ENCODE results near the gene NKX6-1. TPM values are rescaled to one million over a fixed set of nuclear protein-coding genes. Genes with fewer than 3 reads are reported as not detected.

Gene NKX6-1
- total and polyA plus RNA-seq, 4 donors = 0.02 to 0.20 (median 0.06) TPM; not detected in 1

DNA sequence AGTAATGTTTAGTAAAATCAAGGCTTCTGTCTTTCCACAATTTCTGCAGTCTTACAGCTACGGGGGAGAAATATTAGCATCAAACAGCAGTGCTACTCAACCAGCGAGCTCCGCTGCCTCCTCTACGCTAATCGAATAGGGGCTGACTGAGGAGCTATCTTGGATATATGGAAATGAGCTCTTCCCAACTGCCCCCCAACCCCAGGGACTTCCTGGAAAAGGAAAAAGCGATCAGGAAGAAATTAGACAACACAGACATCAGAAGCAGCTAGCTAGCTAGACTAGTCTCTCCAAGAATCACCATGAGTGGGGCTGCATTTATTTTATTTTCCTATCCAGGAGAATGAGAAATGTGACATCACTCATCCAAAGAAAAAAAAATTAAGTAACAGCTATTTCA lies 7.6 kb downstream of the NKX6-1 start:
- 19 to 36% methylated on average over 6 of the region's 6 CpGs for WGBS, 2 donors
- Histone ChIP-seq H3K4me1 (ENCODE audit: control insufficient read depth in 5 of 5, insufficient read depth in 5 of 5, low read length in 5 of 5) (peaks cover 0 to 8% (median 0%) of the 10 kb centered on the region in 5 donors), H3K27ac (ENCODE audit: low read depth in 1 of 2, low read length in 1 of 2) (no peak overlapping the region), H3K9ac (ENCODE audit: insufficient read depth in 1 of 2, low read length in 2 of 2) (no peak overlapping the region), H3K4me3 (no peak overlapping the region), H3K9me3 (ENCODE audit: control insufficient read depth in 4 of 4, insufficient read depth in 3 of 4, low read length in 3 of 4) (peaks cover 0 to 10% (median 0%) of the 10 kb centered on the region in 4 donors), H3K27me3 (ENCODE audit: control insufficient read depth in 3 of 3, insufficient read depth in 3 of 3, low read length in 2 of 3) (peaks cover 6 to 96% (median 94%) of the 10 kb centered on the region in 3 donors), H3K36me3 (ENCODE audit: control insufficient read depth in 4 of 4, insufficient read depth in 4 of 4, low read length in 4 of 4) (no peaks in the 10 kb centered on the region)
- TF ChIP-seq, protein P1, sequence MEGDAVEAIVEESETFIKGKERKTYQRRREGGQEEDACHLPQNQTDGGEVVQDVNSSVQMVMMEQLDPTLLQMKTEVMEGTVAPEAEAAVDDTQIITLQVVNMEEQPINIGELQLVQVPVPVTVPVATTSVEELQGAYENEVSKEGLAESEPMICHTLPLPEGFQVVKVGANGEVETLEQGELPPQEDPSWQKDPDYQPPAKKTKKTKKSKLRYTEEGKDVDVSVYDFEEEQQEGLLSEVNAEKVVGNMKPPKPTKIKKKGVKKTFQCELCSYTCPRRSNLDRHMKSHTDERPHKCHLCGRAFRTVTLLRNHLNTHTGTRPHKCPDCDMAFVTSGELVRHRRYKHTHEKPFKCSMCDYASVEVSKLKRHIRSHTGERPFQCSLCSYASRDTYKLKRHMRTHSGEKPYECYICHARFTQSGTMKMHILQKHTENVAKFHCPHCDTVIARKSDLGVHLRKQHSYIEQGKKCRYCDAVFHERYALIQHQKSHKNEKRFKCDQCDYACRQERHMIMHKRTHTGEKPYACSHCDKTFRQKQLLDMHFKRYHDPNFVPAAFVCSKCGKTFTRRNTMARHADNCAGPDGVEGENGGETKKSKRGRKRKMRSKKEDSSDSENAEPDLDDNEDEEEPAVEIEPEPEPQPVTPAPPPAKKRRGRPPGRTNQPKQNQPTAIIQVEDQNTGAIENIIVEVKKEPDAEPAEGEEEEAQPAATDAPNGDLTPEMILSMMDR (IDR thresholded peaks at IDR 0.05; ENCODE audit: control extremely low read depth, extremely low read depth) = no peak
- DNase-seq (no peak), ATAC-seq (ENCODE audit: insufficient read depth, low FRiP score) (no peak)

DNA sequence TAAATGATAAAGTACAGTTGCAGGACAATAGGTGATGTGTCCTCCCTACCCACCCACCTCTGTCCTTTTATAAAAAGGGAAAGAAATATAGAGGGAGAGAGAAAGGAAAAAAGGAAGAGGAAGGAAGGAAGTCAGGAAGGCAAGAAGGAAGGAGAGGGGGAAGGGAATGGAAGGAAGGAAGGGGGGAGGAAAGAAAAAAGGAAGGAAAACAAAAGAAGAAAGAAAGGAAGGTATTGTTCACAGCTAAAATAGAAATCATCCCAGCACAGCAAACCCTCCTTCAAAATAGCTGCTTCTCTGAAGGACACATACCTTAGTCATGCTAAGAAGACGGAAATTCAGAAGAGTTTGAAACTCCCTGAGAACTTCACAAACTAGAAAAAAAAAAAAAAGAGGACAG lies 8.4 kb downstream of the NKX6-1 start:
- Histone ChIP-seq H3K27me3 (ENCODE audit: control insufficient read depth in 3 of 3, insufficient read depth in 3 of 3, low read length in 2 of 3) (peaks cover 6 to 96% (median 94%) of the 10 kb centered on the region in 3 donors), H3K36me3 (ENCODE audit: control insufficient read depth in 4 of 4, insufficient read depth in 4 of 4, low read length in 4 of 4) (no peaks in the 10 kb centered on the region), H3K9ac (ENCODE audit: insufficient read depth in 1 of 2, low read length in 2 of 2) (no peak overlapping the region), H3K4me1 (ENCODE audit: control insufficient read depth in 5 of 5, insufficient read depth in 5 of 5, low read length in 5 of 5) (peaks cover 0 to 8% (median 0%) of the 10 kb centered on the region in 5 donors), H3K4me3 (no peak overlapping the region), H3K27ac (ENCODE audit: low read depth in 1 of 2, low read length in 1 of 2) (no peak overlapping the region), H3K9me3 (ENCODE audit: control insufficient read depth in 4 of 4, insufficient read depth in 3 of 4, low read length in 3 of 4) (peaks cover 0 to 9% (median 0%) of the 10 kb centered on the region in 4 donors)
- TF ChIP-seq, protein P1 (IDR thresholded peaks at IDR 0.05; ENCODE audit: control extremely low read depth, extremely low read depth) = no peak
- DNase-seq (no peak), ATAC-seq (ENCODE audit: insufficient read depth, low FRiP score) (no peak)
- WGBS, 2 donors = 44 to 62% methylated on average over 1 of the region's 1 CpG

DNA sequence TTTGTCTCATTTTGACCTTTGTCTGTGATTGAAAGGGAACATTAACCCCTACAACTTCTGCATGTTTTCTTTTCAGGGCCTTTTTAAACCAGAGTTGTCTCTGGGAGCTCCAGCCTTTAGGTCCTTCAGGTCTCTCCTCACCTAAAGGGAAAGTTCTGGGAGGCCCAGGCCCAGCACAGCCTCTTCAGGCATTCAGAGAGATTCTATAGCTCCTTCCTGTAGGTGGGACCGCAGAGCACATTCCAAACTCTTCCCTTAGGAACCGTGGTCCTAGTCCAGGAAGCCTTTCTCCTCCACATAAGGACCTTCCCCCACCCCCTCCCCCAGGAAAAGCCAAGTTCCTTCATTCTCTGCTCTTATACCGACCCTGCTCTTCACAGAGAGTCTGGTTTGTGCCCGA lies 14.9 kb downstream of the NKX6-1 start:
- Histone ChIP-seq H3K4me1 (ENCODE audit: control insufficient read depth in 5 of 5, insufficient read depth in 5 of 5, low read length in 5 of 5) (peaks cover 0 to 13% (median 0%) of the 10 kb centered on the region in 5 donors), H3K36me3 (ENCODE audit: control insufficient read depth in 4 of 4, insufficient read depth in 4 of 4, low read length in 4 of 4) (no peaks in the 10 kb centered on the region), H3K27ac (ENCODE audit: low read depth in 1 of 2, low read length in 1 of 2) (no peak overlapping the region), H3K4me3 (no peak overlapping the region), H3K9me3 (ENCODE audit: control insufficient read depth in 4 of 4, insufficient read depth in 3 of 4, low read length in 3 of 4) (peaks cover 0 to 19% (median 0%) of the 10 kb centered on the region in 4 donors), H3K9ac (ENCODE audit: insufficient read depth in 1 of 2, low read length in 2 of 2) (no peak overlapping the region), H3K27me3 (ENCODE audit: control insufficient read depth in 3 of 3, insufficient read depth in 3 of 3, low read length in 2 of 3) (peaks cover 12 to 99% (median 91%) of the 10 kb centered on the region in 3 donors)
- DNase-seq (no peak), ATAC-seq (ENCODE audit: insufficient read depth, low FRiP score) (no peak)
- TF ChIP-seq, protein P1 (IDR thresholded peaks at IDR 0.05; ENCODE audit: control extremely low read depth, extremely low read depth) = no peak
- WGBS, 2 donors = 20 to 26% methylated on average over 4 of the region's 4 CpGs

DNA sequence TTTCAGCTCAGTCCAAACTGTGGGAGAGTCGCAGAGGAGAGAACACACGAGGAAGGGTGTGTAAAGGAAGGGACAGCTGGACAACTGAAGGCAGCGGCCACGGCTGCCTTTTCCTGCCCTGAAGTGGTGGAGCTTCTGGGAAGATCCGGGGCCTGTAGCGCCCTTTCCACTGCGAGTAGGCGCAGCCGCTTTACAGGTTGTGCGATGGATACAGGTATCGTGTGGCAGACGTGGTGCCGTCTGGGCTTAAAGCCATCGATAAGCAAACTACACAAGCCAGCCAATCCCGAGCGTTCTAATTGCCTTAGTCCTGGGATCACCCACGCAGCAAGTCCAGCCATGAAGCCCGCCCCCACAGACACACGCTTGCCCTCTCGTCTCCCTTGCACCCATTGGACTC lies 15.4 kb downstream of the NKX6-1 start:
- 12 to 14% methylated on average over 20 of the region's 20 CpGs for WGBS, 2 donors
- no peak overlapping the region for H3K4me3 ChIP-seq

More for the DNA sequence above, 15.4 kb downstream of the NKX6-1 start:
- Histone ChIP-seq H3K9ac (ENCODE audit: insufficient read depth in 1 of 2, low read length in 2 of 2) (no peak overlapping the region), H3K9me3 (ENCODE audit: control insufficient read depth in 4 of 4, insufficient read depth in 3 of 4, low read length in 3 of 4) (peaks cover 0 to 19% (median 0%) of the 10 kb centered on the region in 4 donors), H3K27me3 (ENCODE audit: control insufficient read depth in 3 of 3, insufficient read depth in 3 of 3, low read length in 2 of 3) (peaks cover 12 to 99% (median 90%) of the 10 kb centered on the region in 3 donors), H3K27ac (ENCODE audit: low read depth in 1 of 2, low read length in 1 of 2) (no peak overlapping the region), H3K36me3 (ENCODE audit: control insufficient read depth in 4 of 4, insufficient read depth in 4 of 4, low read length in 4 of 4) (no peaks in the 10 kb centered on the region), H3K4me1 (ENCODE audit: control insufficient read depth in 5 of 5, insufficient read depth in 5 of 5, low read length in 5 of 5) (peaks cover 0 to 13% (median 0%) of the 10 kb centered on the region in 5 donors)
- ATAC-seq (ENCODE audit: insufficient read depth, low FRiP score) (no peak), DNase-seq (no peak)
- TF ChIP-seq, protein P1 (IDR thresholded peaks at IDR 0.05; ENCODE audit: control extremely low read depth, extremely low read depth) = no peak

Measured in lung (tissue), 12 donors.